Coronary artery (tissue), 2 donors: ENCODE measurements around the gene CAPZB.

Experiments
- DNase-seq: peaks from one replicate; pipeline ENCODE4 v3.0.0-alpha.2; 2017; ENCODE audit warnings: low spot score
- H3K27ac ChIP-seq, 2 donors: fragments of 200-600 bp; sonication (generic); one replicate each; pipeline ENCODE4 v1.5.1; 2016 to 2019
- H3K4me3 ChIP-seq: fragments of 200-600 bp; sonication (generic); 2 replicates; pipeline ENCODE4 v1.5.1; 2016; ENCODE audit warnings: mild to moderate bottlenecking, moderate library complexity
- CTCF ChIP-seq: fragments of 200-600 bp; sonication (generic); IDR thresholded peaks from one replicate; pipeline ENCODE4 v1.5.1; 2019; ENCODE audit warnings: antibody characterized with exemption

CAPZB gene

GRCh38 chr1:19484798-19485361, 459 bp downstream of the CAPZB start:
- no peak for TF ChIP-seq CTCF
- peak overlapping the region; percentile 98 for H3K4me3 ChIP-seq
- peak overlapping the region; percentile 99 for H3K27ac ChIP-seq
- DNase-seq: peak; percentile 85

GRCh38 chr1:19484338-19484797, 971 bp downstream of the CAPZB start:
- DNase-seq: no peak
- H3K27ac ChIP-seq: peak overlapping the region; percentile 99
- peak overlapping the region; percentile 98 for H3K4me3 ChIP-seq

GRCh38 chr1:19483691-19484090, 1.6 kb downstream of the CAPZB start:
- Histone ChIP-seq H3K27ac (peak overlapping the region; percentile 99), H3K4me3 (peak overlapping the region; percentile 98)
- TF ChIP-seq CTCF: no peak
- no peak for DNase-seq

More at GRCh38 chr1:19484338-19484797, 971 bp downstream of the CAPZB start:
- TF ChIP-seq CTCF: no peak

GRCh38 chr1:19483261-19483660, 2.1 kb downstream of the CAPZB start:
- DNase-seq: no peak
- Histone ChIP-seq H3K27ac (peak overlapping the region; percentile 99), H3K4me3 (peak overlapping the region; percentile 98)
- TF ChIP-seq CTCF: no peak

GRCh38 chr1:19481826-19482398, 3.4 kb downstream of the CAPZB start:
- TF ChIP-seq CTCF: no peak
- peak overlapping the region; percentile 98 for H3K4me3 ChIP-seq
- no peak for DNase-seq
- no peak overlapping the region for H3K27ac ChIP-seq

GRCh38 chr1:19480282-19480681, 5.1 kb downstream of the CAPZB start:
- Histone ChIP-seq H3K27ac (peak overlapping the region in 1 of 2 donors; percentile 4), H3K4me3 (no peak overlapping the region)
- DNase-seq: no peak
- TF ChIP-seq CTCF: no peak
